Uterus (tissue), 4 donors: ENCODE data around the gene OTOP3. TPM values are rescaled to one million over a fixed set of nuclear protein-coding genes. Genes with fewer than 3 reads are reported as not detected.
A peak's percentile ranks its signal among the peaks of the same experiment; 100 is the strongest.
"Not testable (repeated sequence)": the region's sequence is repeated elsewhere in the genome, so short reads cannot be mapped to it uniquely, and the experiment has no call there.

Experiments
- DNase-seq, 2 donors: peaks; one replicate each; pipeline ENCODE4 v3.0.0-alpha.2; 2019 to 2020
- H3K27ac ChIP-seq, 2 donors: fragments of 200-600 bp; sonication (generic); 1 replicate in 1 of 2; 2 replicates in 1 of 2; pipeline ENCODE4 v1.5.1; 2016 to 2018
- H3K27me3 ChIP-seq, 2 donors: fragments of 200-600 bp; sonication (generic); one replicate each; pipeline ENCODE4 v1.5.1; 2018 to 2019; ENCODE audit warnings: control low read depth in 1 of 2
- H3K36me3 ChIP-seq, 2 donors: fragments of 200-600 bp; sonication (generic); one replicate each; pipeline ENCODE4 v1.5.1; 2019; ENCODE audit warnings: control low read depth in 1 of 2
- H3K4me1 ChIP-seq, 2 donors: fragments of 200-600 bp; sonication (generic); one replicate each; pipeline ENCODE4 v1.5.1; 2018 to 2019; ENCODE audit warnings: control low read depth in 1 of 2
- H3K4me3 ChIP-seq, 2 donors: fragments of 200-600 bp; sonication (generic); 1 replicate in 1 of 2; 2 replicates in 1 of 2; pipeline ENCODE4 v1.5.1; 2018 to 2019; ENCODE audit warnings: mild to moderate bottlenecking in 1 of 2
- H3K9me3 ChIP-seq, 2 donors: fragments of 200-600 bp; sonication (generic); one replicate each; pipeline ENCODE4 v1.5.1; 2019; ENCODE audit warnings: control low read depth in 1 of 2
- POLR2A ChIP-seq, 2 donors: fragments of 450-650 bp; IDR thresholded peaks; one replicate each; pipeline ENCODE4 v1.6.1; 2016; ENCODE audit warnings: antibody characterized with exemption in 2 of 2, mild to moderate bottlenecking in 1 of 2, moderate library complexity in 1 of 2
- intact Hi-C: fragments of 100-400 bp; cut with DNase I; formaldehyde crosslinking; loops from one replicate; pipeline ENCODE4 v1.15.1; 2023; ENCODE audit warnings: low total_unique reads
- total RNA-seq, 4 donors: library from RNA; depleted of rRNA in 3 of 4; stranded (reverse); fragments of >200 nt in 3 of 4; gene quantifications; one replicate each; pipeline versions ENCODE4 v1.1.0 to v1.2.4, GENCODE V29; 2014 to 2023
- TF ChIP-seq, protein P1 (sequence below), 4 experiments: fragments of 200-600 bp in 2 of 4; fragments of 450-650 bp in 2 of 4; sonication (generic) in 2 of 4; IDR thresholded peaks; one replicate each; pipeline ENCODE4 v1.5.1; 2016 to 2019; ENCODE audit warnings: antibody characterized with exemption in 4 of 4, mild to moderate bottlenecking in 2 of 4, moderate library complexity in 1 of 4
- donor health status: DM: yes; HTN: yes; CAD: no.

Gene OTOP3
- total RNA-seq, 4 donors from 2014 or later: not detected

DNA sequence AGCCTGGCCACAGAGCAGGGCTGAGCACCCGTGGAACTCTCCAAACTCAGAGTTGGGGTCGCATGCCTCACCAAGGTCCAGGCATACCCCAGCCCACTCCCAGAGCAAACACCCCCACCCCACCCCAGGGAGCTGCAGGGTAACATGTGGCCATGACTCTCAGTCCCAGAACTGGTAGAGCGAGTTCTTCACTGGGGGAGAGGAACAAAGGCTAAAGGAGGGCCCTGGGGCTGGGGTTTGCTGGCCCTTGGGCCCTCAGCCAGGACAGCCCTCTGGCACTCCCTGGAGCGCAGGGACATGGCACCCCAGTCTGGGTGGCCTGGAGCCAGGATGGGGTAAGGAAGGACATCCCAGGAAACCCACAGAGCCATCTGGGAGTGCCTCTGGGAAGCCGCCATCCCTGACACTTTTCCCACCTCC lies 32.7 kb downstream of the OTOP3 start:
- Histone ChIP-seq H3K36me3 (no peaks in the 10 kb centered on the region), H3K27ac (no peak overlapping the region), H3K4me3 (no peak overlapping the region), H3K4me1 (peaks cover 0 to 11% of the 10 kb centered on the region in 2 donors), H3K9me3 (no peaks in the 10 kb centered on the region), H3K27me3 (peaks cover 0 to 4% of the 10 kb centered on the region in 2 donors)
- no peak for DNase-seq
- intact Hi-C loops: loop anchor here (10.0 kb wide), 2 partner anchors 46 to 236 kb away; partner anchors contain the start of genes MRPL58 and NUP85
- TF ChIP-seq, protein P1, sequence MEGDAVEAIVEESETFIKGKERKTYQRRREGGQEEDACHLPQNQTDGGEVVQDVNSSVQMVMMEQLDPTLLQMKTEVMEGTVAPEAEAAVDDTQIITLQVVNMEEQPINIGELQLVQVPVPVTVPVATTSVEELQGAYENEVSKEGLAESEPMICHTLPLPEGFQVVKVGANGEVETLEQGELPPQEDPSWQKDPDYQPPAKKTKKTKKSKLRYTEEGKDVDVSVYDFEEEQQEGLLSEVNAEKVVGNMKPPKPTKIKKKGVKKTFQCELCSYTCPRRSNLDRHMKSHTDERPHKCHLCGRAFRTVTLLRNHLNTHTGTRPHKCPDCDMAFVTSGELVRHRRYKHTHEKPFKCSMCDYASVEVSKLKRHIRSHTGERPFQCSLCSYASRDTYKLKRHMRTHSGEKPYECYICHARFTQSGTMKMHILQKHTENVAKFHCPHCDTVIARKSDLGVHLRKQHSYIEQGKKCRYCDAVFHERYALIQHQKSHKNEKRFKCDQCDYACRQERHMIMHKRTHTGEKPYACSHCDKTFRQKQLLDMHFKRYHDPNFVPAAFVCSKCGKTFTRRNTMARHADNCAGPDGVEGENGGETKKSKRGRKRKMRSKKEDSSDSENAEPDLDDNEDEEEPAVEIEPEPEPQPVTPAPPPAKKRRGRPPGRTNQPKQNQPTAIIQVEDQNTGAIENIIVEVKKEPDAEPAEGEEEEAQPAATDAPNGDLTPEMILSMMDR (IDR thresholded peaks at IDR 0.05): no peak
- TF ChIP-seq POLR2A (IDR thresholded peaks at IDR 0.05): no peak

DNA sequence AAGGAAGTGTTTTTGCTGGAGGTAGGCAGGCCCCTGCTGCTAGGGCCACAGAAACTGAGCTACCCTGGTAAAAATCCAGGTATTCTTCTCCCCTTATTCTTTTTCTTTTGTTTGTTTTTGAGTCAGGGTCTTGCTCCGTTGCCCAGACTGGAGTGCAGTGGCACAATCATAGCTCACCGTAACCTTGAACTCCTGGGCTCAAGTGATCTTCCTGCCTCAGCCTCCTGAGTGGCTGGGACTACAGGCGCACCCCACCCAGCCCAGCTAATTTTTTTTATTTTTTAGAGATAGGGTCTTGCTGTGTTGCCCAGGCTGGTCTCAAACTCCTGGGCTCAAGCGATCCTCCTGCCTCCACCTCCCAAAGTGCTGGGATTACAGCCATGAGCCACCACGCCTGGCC lies 33.8 kb downstream of the OTOP3 start:
- not testable (repeated sequence) for DNase-seq, H3K9me3 ChIP-seq, H3K27me3 ChIP-seq, H3K36me3 ChIP-seq, H3K4me3 ChIP-seq, H3K27ac ChIP-seq
- intact Hi-C loops: loop anchor here (10.0 kb wide), 2 partner anchors 45 to 235 kb away; partner anchors contain the start of genes MRPL58 and NUP85
- H3K4me1 ChIP-seq: peaks cover 0 to 11% of the 10 kb centered on the region in 2 donors

DNA sequence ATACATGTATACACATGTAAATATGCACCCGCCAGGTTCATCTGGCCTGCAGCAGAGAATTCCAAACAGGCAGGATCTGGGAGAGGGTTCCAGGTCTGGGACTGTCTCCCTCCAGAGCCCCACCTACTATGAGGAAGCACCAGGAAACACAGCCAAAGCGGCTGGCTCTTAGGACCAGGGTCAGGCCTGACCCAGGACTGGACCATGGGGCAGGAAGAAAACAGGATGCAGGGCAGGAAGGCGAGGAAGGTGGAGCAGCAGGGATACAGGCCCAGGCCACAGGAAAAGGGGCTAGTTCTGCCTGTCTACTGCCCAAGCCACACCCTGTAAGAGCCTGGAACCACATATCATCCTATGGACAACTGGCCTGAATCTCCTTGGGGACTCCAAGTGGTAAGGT lies 34.7 kb downstream of the OTOP3 start:
- no peak overlapping the region for H3K4me3 ChIP-seq
- no peaks in the 10 kb centered on the region for H3K36me3 ChIP-seq
- TF ChIP-seq, protein P1 (IDR thresholded peaks at IDR 0.05): no peak
- peak in 1 of 2 donors; percentile 9 for TF ChIP-seq POLR2A (IDR thresholded peaks at IDR 0.05)
- H3K27ac ChIP-seq: peak overlapping the region in 1 of 2 donors; percentile 44
- intact Hi-C loops: no loop called here
- peaks cover 0 to 11% of the 10 kb centered on the region in 2 donors for H3K4me1 ChIP-seq
- no peak for DNase-seq
- H3K27me3 ChIP-seq: peaks cover 0 to 4% of the 10 kb centered on the region in 2 donors
- no peaks in the 10 kb centered on the region for H3K9me3 ChIP-seq

DNA sequence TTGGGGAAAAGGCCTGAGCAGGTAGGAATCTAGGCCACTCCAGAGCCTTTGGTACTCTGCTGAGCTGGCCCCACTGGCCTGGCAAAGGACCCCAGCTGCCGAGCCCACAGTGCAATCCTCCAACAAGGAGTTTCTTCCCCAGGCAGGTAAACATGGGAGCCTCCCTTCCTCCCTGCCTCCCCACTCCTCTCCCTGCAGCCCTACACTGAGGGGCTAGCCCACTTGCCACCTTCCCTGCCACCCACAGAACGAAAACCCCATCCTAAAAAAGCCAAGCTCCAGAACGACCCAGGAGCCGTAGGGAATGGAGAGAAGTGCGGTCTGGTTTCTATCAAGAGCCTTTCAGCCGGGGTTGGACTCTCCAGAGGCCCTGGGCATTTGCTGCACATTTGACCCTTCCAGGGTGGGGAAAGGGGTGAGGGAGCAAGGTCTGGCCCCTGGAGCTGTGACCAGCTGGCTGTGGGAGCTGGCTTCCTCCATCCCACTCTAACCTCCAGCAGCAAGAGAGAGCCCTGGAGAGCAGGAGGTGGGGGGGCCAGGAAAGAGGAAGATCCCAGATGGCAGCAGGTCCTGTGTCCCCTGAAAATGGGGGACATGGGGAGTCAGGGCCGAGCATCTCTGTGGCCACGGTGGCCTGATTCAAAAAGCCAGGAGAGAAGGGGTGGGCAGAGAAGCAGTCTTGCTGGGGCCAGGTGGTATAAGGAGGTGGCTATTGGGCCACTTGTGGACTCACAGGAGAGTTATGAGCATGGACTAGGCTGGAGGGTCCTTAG lies 35.6 kb downstream of the OTOP3 start:
- intact Hi-C loops: no loop called here
- Histone ChIP-seq H3K36me3 (no peaks in the 10 kb centered on the region), H3K4me1 (peaks cover 0 to 11% of the 10 kb centered on the region in 2 donors), H3K9me3 (no peaks in the 10 kb centered on the region), H3K27me3 (peaks cover 0 to 4% of the 10 kb centered on the region in 2 donors), H3K27ac (peak overlapping the region in 1 of 2 donors; percentile 44), H3K4me3 (no peak overlapping the region)
- TF ChIP-seq, protein P1 (IDR thresholded peaks at IDR 0.05): no peak
- no peak for TF ChIP-seq POLR2A (IDR thresholded peaks at IDR 0.05)
- no peak for DNase-seq

DNA sequence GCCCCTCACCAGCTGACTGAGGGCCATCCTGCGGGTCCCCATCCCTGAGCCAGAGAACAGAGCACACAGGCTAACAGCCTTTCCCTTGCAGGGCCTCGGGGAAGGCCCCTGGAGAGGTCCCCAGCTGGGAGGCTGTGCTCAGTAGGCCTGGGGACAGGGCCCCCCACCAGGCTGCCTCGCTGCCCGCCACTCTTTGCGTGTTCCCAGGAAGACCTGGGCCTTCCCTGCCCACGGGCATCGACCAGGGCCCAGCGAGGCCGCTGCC lies 36.1 kb downstream of the OTOP3 start:
- no peaks in the 10 kb centered on the region for H3K9me3 ChIP-seq
- intact Hi-C loops: no loop called here
- peaks cover 0 to 4% of the 10 kb centered on the region in 2 donors for H3K27me3 ChIP-seq
- peak overlapping the region; percentile 21 to 32 for H3K4me3 ChIP-seq
- H3K36me3 ChIP-seq: no peaks in the 10 kb centered on the region
- H3K27ac ChIP-seq: peak overlapping the region in 1 of 2 donors; percentile 44
- peaks cover 0 to 11% of the 10 kb centered on the region in 2 donors for H3K4me1 ChIP-seq
- DNase-seq: no peak
- TF ChIP-seq, protein P1 (IDR thresholded peaks at IDR 0.05): no peak
- no peak for TF ChIP-seq POLR2A (IDR thresholded peaks at IDR 0.05)
